Measurements from ENCODE around the gene FMO5.

GRCh38 chr1:147247656-147248238, 22.6 kb upstream of the FMO5 start:
- TF ChIP-seq CTCF (IDR thresholded peaks at IDR 0.05) (no peak), POLR2A (IDR thresholded peaks at IDR 0.05) (no peak), POLR2AphosphoS5 (IDR thresholded peaks at IDR 0.05) (no peak)
